B cell (primary cell): ENCODE measurements around the gene LZTS3.

Experiments
- EZH2 ChIP-seq: IDR thresholded peaks from 2 replicates; pipeline ENCODE4 v1.6.1; 2012; ENCODE audit warnings: borderline replicate concordance, low read depth, mild to moderate bottlenecking, moderate library complexity, low read length; ENCODE audit not compliant: insufficient read depth, poor library complexity, severe bottlenecking
- TF ChIP-seq, protein P1 (sequence below): fragments of 200-600 bp; IDR thresholded peaks from one replicate; pipeline ENCODE4 v1.8.0; 2022; ENCODE audit warnings: antibody characterized with exemption, mild to moderate bottlenecking

DNA sequence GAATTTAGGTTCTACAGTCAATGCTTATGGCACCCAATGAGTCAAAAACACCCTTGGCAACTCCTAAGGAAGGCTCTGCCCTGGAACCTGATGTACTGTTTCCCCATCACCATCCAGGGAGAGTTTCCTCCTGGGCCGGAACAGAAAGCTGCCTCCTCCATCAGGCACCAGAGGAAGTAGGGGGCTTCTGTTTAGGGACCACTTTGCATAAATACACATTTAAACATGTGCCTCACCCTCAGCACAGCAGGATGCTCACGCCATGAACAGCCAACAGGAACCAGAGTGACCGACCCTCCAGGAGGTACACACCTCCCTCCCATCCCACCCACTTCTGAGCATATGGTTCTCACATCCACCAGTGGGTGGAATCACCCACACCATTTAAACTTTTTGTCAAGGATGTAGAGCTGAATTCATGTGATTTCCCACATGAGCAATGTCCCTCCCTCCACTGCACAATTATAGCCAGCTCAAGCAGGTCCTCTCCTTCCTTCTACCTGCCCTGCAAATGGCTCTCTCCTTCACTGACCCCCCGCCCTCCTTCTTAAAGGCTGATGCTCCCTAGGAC is 16.3 kb upstream of the LZTS3 start:
- TF ChIP-seq, protein P1, sequence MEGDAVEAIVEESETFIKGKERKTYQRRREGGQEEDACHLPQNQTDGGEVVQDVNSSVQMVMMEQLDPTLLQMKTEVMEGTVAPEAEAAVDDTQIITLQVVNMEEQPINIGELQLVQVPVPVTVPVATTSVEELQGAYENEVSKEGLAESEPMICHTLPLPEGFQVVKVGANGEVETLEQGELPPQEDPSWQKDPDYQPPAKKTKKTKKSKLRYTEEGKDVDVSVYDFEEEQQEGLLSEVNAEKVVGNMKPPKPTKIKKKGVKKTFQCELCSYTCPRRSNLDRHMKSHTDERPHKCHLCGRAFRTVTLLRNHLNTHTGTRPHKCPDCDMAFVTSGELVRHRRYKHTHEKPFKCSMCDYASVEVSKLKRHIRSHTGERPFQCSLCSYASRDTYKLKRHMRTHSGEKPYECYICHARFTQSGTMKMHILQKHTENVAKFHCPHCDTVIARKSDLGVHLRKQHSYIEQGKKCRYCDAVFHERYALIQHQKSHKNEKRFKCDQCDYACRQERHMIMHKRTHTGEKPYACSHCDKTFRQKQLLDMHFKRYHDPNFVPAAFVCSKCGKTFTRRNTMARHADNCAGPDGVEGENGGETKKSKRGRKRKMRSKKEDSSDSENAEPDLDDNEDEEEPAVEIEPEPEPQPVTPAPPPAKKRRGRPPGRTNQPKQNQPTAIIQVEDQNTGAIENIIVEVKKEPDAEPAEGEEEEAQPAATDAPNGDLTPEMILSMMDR = no peak
- no peak for TF ChIP-seq EZH2
